HCT116 (cell line): ENCODE data around the gene NPAP1. TPM values are rescaled to one million over a fixed set of nuclear protein-coding genes. Genes with fewer than 3 reads are reported as not detected.
"Not testable (repeated sequence)": the region's sequence is repeated elsewhere in the genome, so short reads cannot be mapped to it uniquely, and the experiment has no call there.

Experiments used
- ATAC-seq: fragments of 200-7000 bp; cut with Tn5 transposase; 2 replicates; pipeline ENCODE4 v1.9.1; 2020; ENCODE audit warnings: mild to moderate bottlenecking, moderate library complexity
- BruUV-seq: library from RNA; stranded (reverse); fragments of 400-500 nt; replicated peaks from 2 replicates; lab custom pipeline; 2021; lab: Mats Ljungman, UMichigan
- CTCF ChIA-PET: fragments of 300-600 bp; sonication (Branson Sonifier 250); formaldehyde crosslinking; loops from one replicate; lab custom pipeline; 2021; ENCODE audit warnings: antibody characterized with exemption; lab: Charles Lee
- POLR2A ChIA-PET: fragments of 300-600, 350-600 bp; sonication (Branson Sonifier 250); formaldehyde crosslinking; loops from one replicate; lab custom pipeline; 2021; ENCODE audit warnings: antibody characterized with exemption; lab: Charles Lee
- RAD21 ChIA-PET, 2 experiments: fragments of 300-600 bp; sonication (Branson Sonifier 250); formaldehyde crosslinking; loops; one replicate each; lab custom pipeline; 2023; ENCODE audit warnings: low total read pairs in 2 of 2; ENCODE audit not compliant: uncharacterized antibody in 2 of 2, unreplicated experiment in 2 of 2, low non-redundant PET in 1 of 2; lab: Charles Lee
- DNase-seq: peaks from one replicate; pipeline ENCODE4 v3.0.0-alpha.2; 2010; ENCODE audit warnings: low read depth, low spot score
- H2AFZ ChIP-seq: fragments of 200-600 bp; shearing (Covaris generic), sonication (generic); 2 replicates; pipeline ENCODE4 v1.6.1; 2017; ENCODE audit warnings: low read depth, mixed run types, mixed read lengths, antibody characterized with exemption, low read length; ENCODE audit not compliant: poor library complexity, severe bottlenecking
- H3K27ac ChIP-seq: 2 replicates; pipeline ENCODE4 v1.5.1; 2012; ENCODE audit warnings: low read depth, low read length
- H3K27me3 ChIP-seq: fragments of 200-600 bp; sonication (generic); 2 replicates; pipeline ENCODE4 v1.6.1; 2016; ENCODE audit warnings: mixed run types, low read length, mixed read lengths; ENCODE audit not compliant: insufficient read depth
- H3K36me3 ChIP-seq, 2 experiments: fragments of 200-500 bp in 1 of 2; fragments of 200-600 bp in 1 of 2; sonication (Bioruptor generic) in 1 of 2; sonication (generic) in 1 of 2; 2 replicates each; pipeline versions ENCODE4 v1.5.1 to v1.6.1; 2014 to 2016; ENCODE audit warnings: low read length in 2 of 2, inconsistent platforms in 1 of 2, mixed read lengths in 1 of 2, mixed run types in 1 of 2; ENCODE audit not compliant: insufficient read depth in 2 of 2, control insufficient read depth in 1 of 2
- H3K4me1 ChIP-seq, 2 experiments: fragments of 200-600 bp in 1 of 2; sonication (generic) in 1 of 2; 2 replicates each; pipeline versions ENCODE4 v1.5.1 to v1.6.1; 2012 to 2017; ENCODE audit warnings: low read length in 2 of 2, inconsistent platforms in 1 of 2, mild to moderate bottlenecking in 1 of 2, mixed read lengths in 1 of 2, mixed run types in 1 of 2, moderate library complexity in 1 of 2; ENCODE audit not compliant: insufficient read depth in 2 of 2, control insufficient read depth in 1 of 2
- H3K4me2 ChIP-seq: fragments of 200-600 bp; sonication (generic); 2 replicates; pipeline ENCODE4 v1.6.1; 2017; ENCODE audit warnings: mixed run types, low read length, mixed read lengths
- H3K4me3 ChIP-seq, 2 experiments: fragments of 200-600 bp in 1 of 2; sonication (generic) in 1 of 2; replicated peaks in 1 of 2; 2 replicates each; pipeline ENCODE4 v1.5.1; 2011 to 2016; ENCODE audit warnings: low read length in 2 of 2, control low read depth in 1 of 2, low read depth in 1 of 2, mild to moderate bottlenecking in 1 of 2, mixed read lengths in 1 of 2, mixed run types in 1 of 2
- H3K79me2 ChIP-seq: fragments of 200-600 bp; sonication (generic); 2 replicates; pipeline ENCODE4 v1.6.1; 2017; ENCODE audit warnings: mild to moderate bottlenecking, mixed run types, low read length, moderate library complexity, mixed read lengths; ENCODE audit not compliant: insufficient read depth
- H3K9ac ChIP-seq: fragments of 200-600 bp; sonication (generic); 2 replicates; pipeline ENCODE4 v1.6.1; 2016; ENCODE audit warnings: low read length, mixed read lengths
- H3K9me2 ChIP-seq: fragments of 200-600 bp; sonication (generic), shearing (Covaris generic); 2 replicates; pipeline ENCODE4 v1.6.1; 2017; ENCODE audit warnings: mixed run types, mild to moderate bottlenecking, moderate library complexity; ENCODE audit not compliant: insufficient read depth
- H3K9me3 ChIP-seq, 2 experiments: fragments of 200-500 bp in 1 of 2; fragments of 200-600 bp in 1 of 2; sonication (Bioruptor generic) in 1 of 2; sonication (generic) in 1 of 2; 2 replicates each; pipeline ENCODE4 v1.6.1; 2014 to 2017; ENCODE audit warnings: low read length in 2 of 2, mixed read lengths in 2 of 2, inconsistent platforms in 1 of 2, low read depth in 1 of 2, mild to moderate bottlenecking in 1 of 2, mixed run types in 1 of 2, moderate library complexity in 1 of 2; ENCODE audit not compliant: control insufficient read depth in 1 of 2, insufficient read depth in 1 of 2
- H4K20me1 ChIP-seq: fragments of 200-600 bp; sonication (generic), shearing (Covaris generic); 2 replicates; pipeline ENCODE4 v1.6.1; 2017; ENCODE audit warnings: mixed run types, mild to moderate bottlenecking, moderate library complexity; ENCODE audit not compliant: insufficient read depth
- RAD21 ChIP-seq: IDR thresholded peaks from 2 replicates; pipeline ENCODE4 v1.6.1; 2012; ENCODE audit warnings: low read depth, mild to moderate bottlenecking
- YY1 ChIP-seq: IDR thresholded peaks from 2 replicates; pipeline ENCODE4 v1.6.1; 2011; ENCODE audit warnings: low read length, low read depth, moderate library complexity, mild to moderate bottlenecking; ENCODE audit not compliant: insufficient replicate concordance; ENCODE audit errors: extremely low read depth
- intact Hi-C: fragments of 100-400 bp; cut with micrococcal nuclease; formaldehyde crosslinking; loops from 2 replicates; pipeline ENCODE4 v1.10.0; 2022
- total RNA-seq: library from RNA; stranded (reverse); gene quantifications from one replicate; pipeline ENCODE4 v1.2.1, GENCODE V29; 2021; ENCODE audit not compliant: unreplicated experiment
- TF ChIP-seq, protein P1 (sequence below), 3 experiments: fragments of 200-600 bp in 1 of 3; sonication (generic) in 1 of 3; IDR thresholded peaks in 2 of 3; conservative IDR thresholded peaks in 1 of 3; 2 replicates each; pipeline ENCODE4 v1.5.1; 2012 to 2017; ENCODE audit warnings: low read depth in 2 of 3, low read length in 2 of 3, antibody characterized with exemption in 1 of 3, borderline replicate concordance in 1 of 3, control low read depth in 1 of 3, mild to moderate bottlenecking in 1 of 3, mixed read lengths in 1 of 3, mixed run types in 1 of 3, moderate library complexity in 1 of 3; ENCODE audit not compliant: insufficient read depth in 1 of 3

NPAP1 gene
- total RNA-seq, 1 experiment from 2014 or later: not detected

GRCh38 chr15:24633082-24633481 is 42.5 kb upstream of the NPAP1 start:
- ATAC-seq (no peak), DNase-seq (no peak)
- no peak overlapping the region for H3K9ac ChIP-seq
- H3K4me1 ChIP-seq: no peaks in the 10 kb centered on the region
- H3K9me3 ChIP-seq: peaks cover 6 to 13% of the 10 kb centered on the region in 2 experiments; a peak in 2 of 4 replicates
- H3K4me2 ChIP-seq: no peak overlapping the region
- no peaks in the 10 kb centered on the region for H3K27me3 ChIP-seq
- TF ChIP-seq YY1 (no peak), RAD21 (no peak)
- TF ChIP-seq, protein P1, sequence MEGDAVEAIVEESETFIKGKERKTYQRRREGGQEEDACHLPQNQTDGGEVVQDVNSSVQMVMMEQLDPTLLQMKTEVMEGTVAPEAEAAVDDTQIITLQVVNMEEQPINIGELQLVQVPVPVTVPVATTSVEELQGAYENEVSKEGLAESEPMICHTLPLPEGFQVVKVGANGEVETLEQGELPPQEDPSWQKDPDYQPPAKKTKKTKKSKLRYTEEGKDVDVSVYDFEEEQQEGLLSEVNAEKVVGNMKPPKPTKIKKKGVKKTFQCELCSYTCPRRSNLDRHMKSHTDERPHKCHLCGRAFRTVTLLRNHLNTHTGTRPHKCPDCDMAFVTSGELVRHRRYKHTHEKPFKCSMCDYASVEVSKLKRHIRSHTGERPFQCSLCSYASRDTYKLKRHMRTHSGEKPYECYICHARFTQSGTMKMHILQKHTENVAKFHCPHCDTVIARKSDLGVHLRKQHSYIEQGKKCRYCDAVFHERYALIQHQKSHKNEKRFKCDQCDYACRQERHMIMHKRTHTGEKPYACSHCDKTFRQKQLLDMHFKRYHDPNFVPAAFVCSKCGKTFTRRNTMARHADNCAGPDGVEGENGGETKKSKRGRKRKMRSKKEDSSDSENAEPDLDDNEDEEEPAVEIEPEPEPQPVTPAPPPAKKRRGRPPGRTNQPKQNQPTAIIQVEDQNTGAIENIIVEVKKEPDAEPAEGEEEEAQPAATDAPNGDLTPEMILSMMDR (IDR thresholded peaks at IDR 0.05 in 2 of 3, conservative IDR thresholded peaks at IDR 0.05 in 1 of 3; ENCODE audit: borderline replicate concordance in 1 of 3, insufficient read depth in 1 of 3, low read depth in 2 of 3, low read length in 2 of 3): no peak
- H4K20me1 ChIP-seq: no peaks in the 10 kb centered on the region
- RAD21 ChIA-PET: no interaction called here
- intact Hi-C loops: no loop called here
- POLR2A ChIA-PET: no interaction called here
- no peaks in the 10 kb centered on the region for H3K36me3 ChIP-seq
- no peaks in the 10 kb centered on the region for H3K9me2 ChIP-seq
- no peak overlapping the region for H3K4me3 ChIP-seq
- H3K27ac ChIP-seq: no peak overlapping the region
- H2AFZ ChIP-seq: no peak overlapping the region
- CTCF ChIA-PET: no interaction called here
- H3K79me2 ChIP-seq: no peaks in the 10 kb centered on the region
- BruUV-seq: no TSS peak

GRCh38 chr15:24639412-24639811 is 36.2 kb upstream of the NPAP1 start:
- CTCF ChIA-PET, H3K27ac ChIP-seq, ATAC-seq, DNase-seq, BruUV-seq, H3K9ac ChIP-seq, RAD21 ChIA-PET, H3K4me1 ChIP-seq, intact Hi-C loops, H3K36me3 ChIP-seq, H3K4me2 ChIP-seq, H3K27me3 ChIP-seq, H3K9me2 ChIP-seq, H2AFZ ChIP-seq, POLR2A ChIA-PET, H4K20me1 ChIP-seq, H3K79me2 ChIP-seq, H3K4me3 ChIP-seq: not testable (repeated sequence)
- H3K9me3 ChIP-seq: peaks cover 9 to 26% of the 10 kb centered on the region in 2 experiments; a peak in 2 of 4 replicates
